ENCODE measurements around the gene SLC8A2.

The SLC8A2 gene

GRCh38 chr19:47505506-47505905 is 33.8 kb upstream of the SLC8A2 start:
- DNase-seq (ENCODE audit: low read depth in 2 of 3, low spot score in 1 of 3) = no peak

GRCh38 chr19:47503826-47504150 is 32.1 kb upstream of the SLC8A2 start:
- DNase-seq (ENCODE audit: low read depth in 2 of 3, low spot score in 1 of 3) = no peak

- no peak for DNase-seq (ENCODE audit: low read depth in 2 of 3, low spot score in 1 of 3)
These were observed 31.6 kb upstream of the SLC8A2 start for GRCh38 chr19:47503130-47503825.

- DNase-seq (ENCODE audit: low read depth in 2 of 3, low spot score in 1 of 3) = no peak
These were observed 28.5 kb upstream of the SLC8A2 start for GRCh38 chr19:47499863-47500830.

GRCh38 chr19:47499371-47499770 is 27.7 kb upstream of the SLC8A2 start:
- DNase-seq (ENCODE audit: low read depth in 2 of 3, low spot score in 1 of 3) = no peak

- no peak for DNase-seq (ENCODE audit: low read depth in 2 of 3, low spot score in 1 of 3)
These were observed 26.9 kb upstream of the SLC8A2 start for GRCh38 chr19:47498561-47498960.

GRCh38 chr19:47497821-47498520 is 26.3 kb upstream of the SLC8A2 start:
- no peak for DNase-seq (ENCODE audit: low read depth in 2 of 3, low spot score in 1 of 3)

GRCh38 chr19:47497050-47497766 is 25.5 kb upstream of the SLC8A2 start:
- no peak for DNase-seq (ENCODE audit: low read depth in 2 of 3, low spot score in 1 of 3)

- no peak for DNase-seq (ENCODE audit: low read depth in 2 of 3, low spot score in 1 of 3)
These were observed 24.0 kb upstream of the SLC8A2 start for GRCh38 chr19:47495478-47496372.

GRCh38 chr19:47494729-47495128 is 23.0 kb upstream of the SLC8A2 start:
- no peak for DNase-seq (ENCODE audit: low read depth in 2 of 3, low spot score in 1 of 3)

GRCh38 chr19:47494211-47494547 is 22.5 kb upstream of the SLC8A2 start:
- no peak for DNase-seq (ENCODE audit: low read depth in 2 of 3, low spot score in 1 of 3)

- DNase-seq (ENCODE audit: low read depth in 2 of 3, low spot score in 1 of 3) = no peak
These were observed 21.9 kb upstream of the SLC8A2 start for GRCh38 chr19:47493378-47494210.

- DNase-seq (ENCODE audit: low read depth in 2 of 3, low spot score in 1 of 3) = no peak
These were observed 21.1 kb upstream of the SLC8A2 start for GRCh38 chr19:47492571-47493377.

GRCh38 chr19:47492137-47492533 is 20.4 kb upstream of the SLC8A2 start:
- no peak for DNase-seq (ENCODE audit: low read depth in 2 of 3, low spot score in 1 of 3)

GRCh38 chr19:47491358-47492136 is 19.9 kb upstream of the SLC8A2 start:
- no peak for DNase-seq (ENCODE audit: low read depth in 2 of 3, low spot score in 1 of 3)

GRCh38 chr19:47490847-47491246 is 19.2 kb upstream of the SLC8A2 start:
- DNase-seq (ENCODE audit: low read depth in 2 of 3, low spot score in 1 of 3) = no peak

GRCh38 chr19:47490031-47490430 is 18.3 kb upstream of the SLC8A2 start:
- no peak for DNase-seq (ENCODE audit: low read depth in 2 of 3, low spot score in 1 of 3)

Measured in stimulated activated CD4-positive, alpha-beta T cell treated with anti-CD3 and anti-CD28 coated beads, Interleukin-12 subunit alpha, Interleukin-12 subunit beta, amount 100 ng/mL, for 48 hours (primary cell).